ENCODE measurements around the gene DBET.
A peak's percentile ranks its signal among the peaks of the same experiment; 100 is the strongest.
"Not testable (repeated sequence)": the region's sequence is repeated elsewhere in the genome, so short reads cannot be mapped to it uniquely, and the experiment has no call there.

Gene DBET

DNA sequence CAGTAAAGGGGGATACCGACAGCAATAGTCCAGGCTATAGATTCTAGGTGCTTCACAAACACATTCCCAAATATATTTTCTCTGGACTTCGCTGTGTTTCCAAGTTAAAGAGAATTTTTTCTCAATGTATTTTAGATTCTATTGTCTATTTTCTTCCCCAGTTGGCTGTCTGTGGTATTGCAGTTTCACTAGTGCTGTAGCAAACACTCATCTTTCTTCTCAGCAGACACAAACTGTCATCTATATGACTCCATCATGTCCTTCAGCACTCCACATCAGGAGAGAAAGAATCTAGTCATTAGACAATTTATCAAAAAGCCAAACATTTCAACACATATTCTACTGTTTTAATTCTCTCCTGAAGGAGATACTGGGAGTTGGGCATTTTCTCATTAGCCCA is at the start of gene DBET:
TSS of gene DBET (plus strand) at position 161 of the 400 bp plus-strand sequence.
- H3K27ac ChIP-seq (ENCODE audit: low read depth, low read length); H2AFZ ChIP-seq (ENCODE audit: low read length, unreplicated experiment); H3K36me3 ChIP-seq (ENCODE audit: insufficient read depth, low read length); H3K79me2 ChIP-seq (ENCODE audit: control insufficient read depth, insufficient read depth, low read length, unreplicated experiment); H3K4me3 ChIP-seq (ENCODE audit: low read depth, low read length); H3K27me3 ChIP-seq (ENCODE audit: insufficient read depth, low read length); H3K4me1 ChIP-seq (ENCODE audit: control insufficient read depth, insufficient read depth, low read length, unreplicated experiment): not testable (repeated sequence)

DNA sequence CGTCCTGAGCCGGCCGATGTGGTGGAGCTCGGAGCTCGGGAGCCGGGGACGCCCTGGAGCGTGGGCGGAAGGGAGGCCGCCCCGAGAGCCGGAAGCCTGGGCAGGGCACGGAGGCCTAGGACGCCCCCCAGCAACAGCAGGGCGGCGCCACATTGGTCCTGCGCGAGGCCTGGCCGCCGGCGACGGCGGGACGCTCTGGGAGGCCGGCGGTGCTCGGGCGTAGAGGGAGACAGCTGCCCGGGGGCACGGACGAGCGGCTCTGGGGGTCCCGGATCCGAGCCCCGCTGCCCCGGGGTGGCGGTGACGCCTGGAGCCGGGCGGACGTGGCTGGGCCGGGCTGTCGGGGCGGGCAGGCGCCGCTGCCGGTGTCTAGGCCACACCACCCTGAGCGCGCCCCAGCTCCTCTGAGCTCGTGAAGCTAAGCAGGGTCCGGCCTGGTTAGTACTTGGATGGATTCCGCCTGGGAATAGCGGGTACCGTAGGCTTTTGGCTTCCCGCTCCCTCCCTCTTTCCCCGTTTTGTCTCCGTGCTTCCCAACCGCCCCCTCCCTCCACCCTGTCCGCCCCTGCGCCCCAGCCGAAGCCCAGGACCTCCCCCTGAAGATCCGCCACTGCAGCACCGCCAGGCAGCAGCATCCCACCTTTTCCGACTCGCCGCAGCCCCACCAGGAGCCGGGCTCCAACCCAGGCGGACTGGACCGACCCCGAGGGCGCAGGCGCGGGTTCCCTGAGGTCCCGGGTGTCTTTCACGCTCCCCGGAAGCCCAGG is 49.3 kb upstream of the DBET start:
- H3K4me3 ChIP-seq (ENCODE audit: low read depth, low read length): peak overlapping the region; percentile 66
- H3K27ac ChIP-seq (ENCODE audit: low read depth, low read length): no peak overlapping the region
- no peaks in the 10 kb centered on the region for H3K4me1 ChIP-seq (ENCODE audit: control insufficient read depth, insufficient read depth, low read length, unreplicated experiment)
- H3K36me3 ChIP-seq (ENCODE audit: insufficient read depth, low read length): no peaks in the 10 kb centered on the region
- H3K79me2 ChIP-seq (ENCODE audit: control insufficient read depth, insufficient read depth, low read length, unreplicated experiment): no peaks in the 10 kb centered on the region
- no peak overlapping the region for H2AFZ ChIP-seq (ENCODE audit: low read length, unreplicated experiment)
- H3K27me3 ChIP-seq (ENCODE audit: insufficient read depth, low read length): peaks cover 64% of the 10 kb centered on the region

DNA sequence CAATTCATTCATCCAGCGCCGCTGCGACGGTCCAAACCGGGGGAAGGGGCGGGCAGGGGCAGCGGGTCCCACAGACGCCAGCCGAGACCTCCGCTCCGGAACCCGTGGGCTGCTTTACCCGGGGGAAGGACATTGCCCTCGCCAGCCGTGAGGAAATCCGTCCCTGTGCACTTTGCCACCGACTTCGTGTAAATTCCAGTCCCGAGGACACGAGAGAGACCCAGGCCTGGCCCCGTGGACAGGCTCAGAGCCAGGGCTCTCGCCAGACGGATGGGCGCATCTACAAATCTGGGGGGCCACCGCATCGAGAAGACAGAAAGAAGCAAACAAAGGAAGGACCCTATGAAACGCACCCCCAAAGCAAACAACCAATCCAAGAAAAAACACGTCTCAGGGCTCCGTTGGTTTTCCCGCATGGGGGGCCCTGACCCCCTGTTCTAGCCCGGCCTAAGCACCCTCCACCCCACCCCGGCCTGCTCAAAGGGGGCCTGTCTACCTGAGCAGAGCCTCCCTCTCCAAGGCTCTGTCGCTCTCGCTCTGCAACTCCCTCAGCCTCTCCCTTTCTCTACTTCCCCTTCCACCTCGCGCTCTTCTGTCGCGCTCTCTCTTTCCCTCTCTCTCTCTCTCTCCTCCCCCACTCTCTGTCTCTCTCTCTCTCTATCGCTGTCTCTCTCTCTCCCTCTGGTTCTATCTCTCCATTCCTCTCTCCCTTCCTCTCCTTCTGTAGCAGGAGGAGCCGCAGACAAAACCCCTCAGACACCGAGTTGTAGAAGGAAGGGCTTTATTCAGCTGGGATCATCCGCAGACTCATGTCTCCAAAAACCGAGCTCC is 48.5 kb upstream of the DBET start:
- H2AFZ ChIP-seq (ENCODE audit: low read length, unreplicated experiment): no peak overlapping the region
- no peaks in the 10 kb centered on the region for H3K36me3 ChIP-seq (ENCODE audit: insufficient read depth, low read length)
- H3K27me3 ChIP-seq (ENCODE audit: insufficient read depth, low read length): peaks cover 72% of the 10 kb centered on the region
- H3K79me2 ChIP-seq (ENCODE audit: control insufficient read depth, insufficient read depth, low read length, unreplicated experiment): no peaks in the 10 kb centered on the region
- H3K27ac ChIP-seq (ENCODE audit: low read depth, low read length): no peak overlapping the region
- H3K4me3 ChIP-seq (ENCODE audit: low read depth, low read length): peak overlapping the region; percentile 66; the same call in 1 of the 2 replicates
- H3K4me1 ChIP-seq (ENCODE audit: control insufficient read depth, insufficient read depth, low read length, unreplicated experiment): no peaks in the 10 kb centered on the region

DNA sequence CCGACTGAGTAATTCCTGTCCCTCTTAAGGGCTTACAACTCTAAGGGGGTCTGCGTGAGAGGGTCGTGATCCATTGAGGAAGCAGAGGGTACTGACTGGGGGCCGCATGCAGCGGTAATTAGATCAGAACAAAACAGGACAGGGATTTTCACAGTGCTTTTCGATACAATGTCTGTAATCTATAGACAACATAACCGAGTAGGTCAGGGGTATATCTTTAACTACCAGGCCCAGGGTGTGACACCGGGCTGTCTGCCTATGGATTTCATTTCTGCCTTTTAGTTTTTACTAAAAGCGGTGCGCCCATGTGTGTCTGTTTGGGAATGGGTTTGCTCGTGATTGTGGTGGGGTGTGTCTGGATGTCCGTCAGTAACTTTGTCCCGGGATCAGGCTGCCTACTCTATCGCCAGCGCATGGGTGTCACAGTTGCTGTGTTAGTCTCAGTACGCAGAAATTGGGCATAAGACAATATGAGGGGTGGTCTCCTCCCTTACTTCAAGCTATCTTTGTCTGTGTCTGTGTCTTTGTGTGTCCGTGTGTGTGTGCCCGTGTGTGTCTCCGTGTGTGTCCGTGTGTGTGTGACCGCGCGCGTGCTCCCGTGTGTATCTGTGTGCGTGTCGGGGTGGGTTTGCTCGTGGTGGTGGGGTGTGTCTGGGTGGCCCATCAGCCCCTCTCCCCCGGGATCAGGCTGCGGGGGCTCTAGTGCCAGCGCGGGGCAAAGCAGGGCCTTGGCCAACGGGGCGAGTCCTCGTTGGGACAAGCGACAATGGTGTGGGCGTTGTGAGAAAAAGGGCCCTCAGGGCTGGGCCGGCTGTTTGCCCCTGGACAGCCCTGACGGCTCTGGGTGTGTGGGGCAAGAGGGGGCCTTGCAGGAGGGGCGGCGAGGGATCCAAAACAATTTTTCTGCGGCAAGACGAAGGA is 47.7 kb upstream of the DBET start:
- Histone ChIP-seq H3K4me1 (ENCODE audit: control insufficient read depth, insufficient read depth, low read length, unreplicated experiment) (no peaks in the 10 kb centered on the region), H3K27me3 (ENCODE audit: insufficient read depth, low read length) (peaks cover 79% of the 10 kb centered on the region), H3K79me2 (ENCODE audit: control insufficient read depth, insufficient read depth, low read length, unreplicated experiment) (no peaks in the 10 kb centered on the region), H3K36me3 (ENCODE audit: insufficient read depth, low read length) (no peaks in the 10 kb centered on the region), H3K27ac (ENCODE audit: low read depth, low read length) (no peak overlapping the region), H2AFZ (ENCODE audit: low read length, unreplicated experiment) (no peak overlapping the region), H3K4me3 (ENCODE audit: low read depth, low read length) (no peak overlapping the region)

DNA sequence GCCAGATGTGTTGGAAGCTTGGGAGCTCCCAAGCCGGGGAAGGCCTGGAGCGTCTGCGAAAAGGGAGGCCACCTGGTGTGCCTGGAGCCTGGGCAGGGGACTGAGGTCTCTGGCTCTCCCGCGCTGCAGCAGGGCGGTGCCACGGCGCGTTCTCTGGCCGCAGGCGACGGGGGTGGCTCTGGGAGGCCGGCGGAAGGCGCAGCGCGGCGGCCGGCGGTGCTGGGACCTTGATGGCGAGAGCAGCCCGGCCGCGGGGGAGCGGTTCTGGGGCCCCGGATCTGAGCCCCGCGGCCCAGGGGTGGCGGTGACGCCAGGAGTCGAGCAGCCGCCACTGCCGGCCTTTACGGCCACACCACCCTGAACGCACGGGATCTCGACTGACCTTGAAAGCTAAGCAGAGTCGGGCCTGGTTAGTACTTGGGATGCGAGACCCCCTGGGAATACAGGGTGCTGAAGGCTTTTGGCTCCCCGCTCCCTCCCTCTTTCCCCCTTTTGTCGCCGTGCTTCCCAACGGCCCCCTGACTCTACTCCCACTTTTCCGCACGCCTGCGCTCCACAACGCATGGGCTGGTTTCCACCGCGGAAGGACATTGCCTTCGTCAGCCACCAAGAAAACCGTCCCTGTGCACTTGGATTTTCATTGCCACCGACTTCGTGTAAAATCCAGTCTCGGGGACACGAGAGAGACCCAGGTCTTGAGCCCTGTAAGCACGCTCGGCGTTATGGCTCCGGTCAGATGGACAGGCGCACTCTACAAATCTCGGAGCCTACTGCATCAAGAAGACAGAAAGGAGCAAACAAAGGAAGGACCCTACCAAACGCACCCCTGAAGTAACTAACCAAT is 46.7 kb upstream of the DBET start:
- no peaks in the 10 kb centered on the region for H3K79me2 ChIP-seq (ENCODE audit: control insufficient read depth, insufficient read depth, low read length, unreplicated experiment)
- H3K27me3 ChIP-seq (ENCODE audit: insufficient read depth, low read length): peaks cover 80% of the 10 kb centered on the region
- H2AFZ ChIP-seq (ENCODE audit: low read length, unreplicated experiment): no peak overlapping the region
- no peak overlapping the region for H3K4me3 ChIP-seq (ENCODE audit: low read depth, low read length)
- no peaks in the 10 kb centered on the region for H3K36me3 ChIP-seq (ENCODE audit: insufficient read depth, low read length)
- no peak overlapping the region for H3K27ac ChIP-seq (ENCODE audit: low read depth, low read length)
- no peaks in the 10 kb centered on the region for H3K4me1 ChIP-seq (ENCODE audit: control insufficient read depth, insufficient read depth, low read length, unreplicated experiment)

DNA sequence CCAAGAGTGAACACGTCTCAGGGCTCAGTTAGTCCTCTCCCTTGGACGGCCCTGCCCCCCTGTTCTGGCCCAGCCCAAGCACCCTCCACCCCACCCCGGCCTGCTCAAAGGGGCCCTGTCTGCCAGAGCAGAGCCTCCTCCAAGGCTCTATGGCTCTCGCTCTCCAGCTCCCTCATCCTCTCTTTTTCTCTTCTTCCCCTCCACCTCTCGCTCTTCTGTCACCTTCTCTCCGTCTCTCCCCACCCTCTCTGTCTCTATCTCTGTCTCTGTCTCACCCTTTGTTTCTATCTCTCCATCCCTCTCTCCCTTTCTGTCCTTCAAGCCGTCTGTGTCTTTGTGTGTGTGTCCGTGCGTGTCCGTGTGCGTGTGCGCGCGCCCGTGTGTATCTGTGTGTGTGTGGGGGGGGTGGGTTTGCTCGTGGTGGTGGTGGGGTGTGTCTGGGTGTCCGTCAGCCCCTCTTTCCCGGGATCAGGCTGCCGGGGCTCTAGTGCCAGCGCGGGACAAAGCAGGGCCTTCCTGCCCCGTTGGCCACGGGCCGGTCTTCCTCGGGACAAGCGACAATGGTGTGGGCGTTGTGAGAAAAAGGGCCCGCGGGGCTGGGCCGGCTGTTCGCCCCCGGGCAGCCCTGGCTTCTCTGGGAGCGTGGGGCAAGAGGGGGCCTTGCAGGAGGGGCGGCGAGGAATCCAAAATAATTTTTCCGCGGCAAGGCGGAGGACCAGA is 45.9 kb upstream of the DBET start:
- no peak overlapping the region for H3K27ac ChIP-seq (ENCODE audit: low read depth, low read length)
- H3K79me2 ChIP-seq (ENCODE audit: control insufficient read depth, insufficient read depth, low read length, unreplicated experiment): no peaks in the 10 kb centered on the region
- no peak overlapping the region for H2AFZ ChIP-seq (ENCODE audit: low read length, unreplicated experiment)
- H3K27me3 ChIP-seq (ENCODE audit: insufficient read depth, low read length): peaks cover 83% of the 10 kb centered on the region
- no peak overlapping the region for H3K4me3 ChIP-seq (ENCODE audit: low read depth, low read length)
- H3K36me3 ChIP-seq (ENCODE audit: insufficient read depth, low read length): no peaks in the 10 kb centered on the region
- no peaks in the 10 kb centered on the region for H3K4me1 ChIP-seq (ENCODE audit: control insufficient read depth, insufficient read depth, low read length, unreplicated experiment)

- Histone ChIP-seq H3K27me3 (ENCODE audit: insufficient read depth, low read length) (peaks cover 80% of the 10 kb centered on the region), H3K36me3 (ENCODE audit: insufficient read depth, low read length) (no peaks in the 10 kb centered on the region), H3K4me1 (ENCODE audit: control insufficient read depth, insufficient read depth, low read length, unreplicated experiment) (no peaks in the 10 kb centered on the region), H3K27ac (ENCODE audit: low read depth, low read length) (no peak overlapping the region), H3K4me3 (ENCODE audit: low read depth, low read length) (no peak overlapping the region), H2AFZ (ENCODE audit: low read length, unreplicated experiment) (no peak overlapping the region), H3K79me2 (ENCODE audit: control insufficient read depth, insufficient read depth, low read length, unreplicated experiment) (no peaks in the 10 kb centered on the region)
Measured at GRCh38 chr4:190019023-190019858, 45.1 kb upstream of the DBET start.

- H3K27ac ChIP-seq (ENCODE audit: low read depth, low read length); H3K36me3 ChIP-seq (ENCODE audit: insufficient read depth, low read length); H3K4me3 ChIP-seq (ENCODE audit: low read depth, low read length); H2AFZ ChIP-seq (ENCODE audit: low read length, unreplicated experiment); H3K79me2 ChIP-seq (ENCODE audit: control insufficient read depth, insufficient read depth, low read length, unreplicated experiment); H3K4me1 ChIP-seq (ENCODE audit: control insufficient read depth, insufficient read depth, low read length, unreplicated experiment): not testable (repeated sequence)
- peaks cover 73% of the 10 kb centered on the region for H3K27me3 ChIP-seq (ENCODE audit: insufficient read depth, low read length)
Measured at GRCh38 chr4:190019859-190020463, 44.3 kb upstream of the DBET start.

All from ACC112 (cell line).